Spleen (tissue), 11 donors: Measurements from ENCODE around the gene TADA1. TPM values are rescaled to one million over a fixed set of nuclear protein-coding genes. Genes with fewer than 3 reads are reported as not detected.
"Not testable (repeated sequence)": the region's sequence is repeated elsewhere in the genome, so short reads cannot be mapped to it uniquely, and the experiment has no call there.

ENCODE experiments used
- DNase-seq: peaks from one replicate; pipeline ENCODE4 v3.0.0-alpha.2; 2020
- H3K27ac ChIP-seq, 8 donors: fragments of 200-600 bp; sonication (generic) in 7 of 8; 1 replicate in 4 of 8; 2 replicates in 4 of 8; pipeline versions ENCODE4 v1.5.0 to v1.8.0; 2016 to 2021; ENCODE audit warnings: inconsistent platforms in 4 of 8, mild to moderate bottlenecking in 4 of 8, moderate library complexity in 1 of 8
- H3K27me3 ChIP-seq, 7 donors: fragments of 200-600 bp; sonication (generic) in 6 of 7; replicated peaks in 1 of 7; 1 replicate in 4 of 7; 2 replicates in 3 of 7; pipeline versions ENCODE4 v1.5.0 to v1.8.0; 2016 to 2021; ENCODE audit warnings: inconsistent platforms in 3 of 7, mild to moderate bottlenecking in 1 of 7
- H3K36me3 ChIP-seq, 6 donors: fragments of 200-600 bp; sonication (generic) in 5 of 6; 1 replicate in 4 of 6; 2 replicates in 2 of 6; pipeline versions ENCODE4 v1.5.0 to v1.8.0; 2016 to 2021; ENCODE audit warnings: inconsistent platforms in 2 of 6
- H3K4me1 ChIP-seq, 6 donors: fragments of 200-600 bp; sonication (generic) in 5 of 6; 1 replicate in 3 of 6; 2 replicates in 3 of 6; pipeline versions ENCODE4 v1.5.0 to v1.8.0; 2016 to 2021; ENCODE audit warnings: inconsistent platforms in 3 of 6
- H3K4me3 ChIP-seq, 8 donors: fragments of 200-600 bp; sonication (generic) in 7 of 8; 1 replicate in 4 of 8; 2 replicates in 4 of 8; pipeline versions ENCODE4 v1.5.0 to v1.8.0; 2016 to 2021; ENCODE audit warnings: inconsistent platforms in 4 of 8, mild to moderate bottlenecking in 4 of 8, moderate library complexity in 2 of 8
- H3K9me3 ChIP-seq, 8 donors: fragments of 200-600 bp; sonication (generic) in 7 of 8; 1 replicate in 4 of 8; 2 replicates in 4 of 8; pipeline versions ENCODE4 v1.5.0 to v1.8.0; 2016 to 2021; ENCODE audit warnings: inconsistent platforms in 4 of 8
- POLR2A ChIP-seq, 3 donors: fragments of 450-650 bp; IDR thresholded peaks; one replicate each; pipeline ENCODE4 v1.5.1; 2017; ENCODE audit warnings: antibody characterized with exemption in 3 of 3, mild to moderate bottlenecking in 1 of 3
- POLR2AphosphoS5 ChIP-seq, 3 donors: sonication (generic); formaldehyde crosslinking; IDR thresholded peaks; one replicate each; pipeline ENCODE4 v1.5.1; 2017; ENCODE audit warnings: antibody characterized with exemption in 3 of 3
- WGBS, 5 donors: extraction: QIAGEN DNeasy Blood & Tissue Kit in 3 of 5; methylation state at CpG; one replicate each; pipeline versions ENCODE4 v1.1.5 to v1.1.7; 2013 to 2018; 5-methylcytosine and 5-hydroxymethylcytosine counted together
- intact Hi-C: fragments of 100-400 bp; cut with DNase I; formaldehyde crosslinking; loops from one replicate; pipeline ENCODE4 v1.15.0; 2023; ENCODE audit warnings: low total_unique reads
- polyA plus RNA-seq, 3 donors: library from polyadenylated mRNA; stranded (reverse); fragments of 200-250 nt; gene quantifications; one replicate each; pipeline ENCODE4 v1.2.1, GENCODE V29; 2013
- total RNA-seq, 7 donors: library from RNA; depleted of rRNA in 3 of 7; stranded (reverse); fragments of >200 nt in 3 of 7; fragmentation: NEBNext Ultra II Directional in 4 of 7; extraction: Animal tissue kit (Norgen Biotek cat#: 25700) in 4 of 7; gene quantifications; one replicate each; pipeline versions ENCODE4 v1.1.0 to v1.2.1, GENCODE V29; 2016 to 2021
- TF ChIP-seq, protein P1 (sequence below), 11 experiments: fragments of 200-600 bp in 7 of 11; fragments of 450-650 bp in 4 of 11; sonication (generic) in 4 of 11; IDR thresholded peaks in 8 of 11; conservative IDR thresholded peaks in 3 of 11; 1 replicate in 7 of 11; 2 replicates in 4 of 11; pipeline versions ENCODE4 v1.4.0 to v1.8.0; 2016 to 2021; ENCODE audit warnings: antibody characterized with exemption in 11 of 11, inconsistent platforms in 4 of 11, mild to moderate bottlenecking in 1 of 11
- donor health status: healthy with polysubstance abuse.
- donor health status: DM: no; HTN: no; CAD: no; lungs with moderate emphysema.
- donor health status: DM: no; HTN: no; CAD: no.
- donor health status: Bipolar disorder and iron deficiency.
- donor health status: healthy.
- donor health status: DM: no; HTN: no; CAD: no.
- donor health status: DM: yes; HTN: yes; CAD: no.

TADA1 gene
- total and polyA plus RNA-seq, 10 donors, result 8.6 to 15.7 (median 10.2) TPM

DNA sequence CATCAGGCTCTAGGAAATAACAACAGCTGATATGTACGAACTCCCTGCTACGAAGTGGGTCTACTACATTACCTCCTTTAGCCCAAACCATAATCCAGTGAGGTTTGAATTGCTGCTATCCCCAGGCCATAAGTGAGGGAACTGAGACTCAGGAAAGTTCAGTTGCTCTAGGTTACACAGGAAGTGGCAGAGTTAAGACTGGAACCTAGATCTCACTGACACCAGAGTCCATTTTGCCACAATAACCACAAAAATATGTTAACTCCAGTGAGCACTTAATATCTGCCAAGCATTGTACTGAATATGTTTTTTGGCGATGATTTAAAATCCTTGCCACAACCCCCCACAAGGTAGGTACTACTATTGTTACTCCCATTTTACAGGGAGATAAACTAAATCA lies 8.9 kb upstream of the TADA1 start:
- Histone ChIP-seq H3K27me3 (peaks cover 0 to 31% (median 25%) of the 10 kb centered on the region in 7 donors), H3K4me1 (peaks cover 0 to 15% (median 9%) of the 10 kb centered on the region in 6 donors), H3K4me3 (no peak overlapping the region), H3K36me3 (no peaks in the 10 kb centered on the region), H3K9me3 (no peaks in the 10 kb centered on the region), H3K27ac (no peak overlapping the region)
- no peak for DNase-seq
- 76 to 87% (median 83%) methylated on average over 3 of the region's 3 CpGs for WGBS, 5 donors
- no peak for TF ChIP-seq POLR2AphosphoS5 (IDR thresholded peaks at IDR 0.05)
- TF ChIP-seq POLR2A (IDR thresholded peaks at IDR 0.05), result no peak
- TF ChIP-seq, protein P1, sequence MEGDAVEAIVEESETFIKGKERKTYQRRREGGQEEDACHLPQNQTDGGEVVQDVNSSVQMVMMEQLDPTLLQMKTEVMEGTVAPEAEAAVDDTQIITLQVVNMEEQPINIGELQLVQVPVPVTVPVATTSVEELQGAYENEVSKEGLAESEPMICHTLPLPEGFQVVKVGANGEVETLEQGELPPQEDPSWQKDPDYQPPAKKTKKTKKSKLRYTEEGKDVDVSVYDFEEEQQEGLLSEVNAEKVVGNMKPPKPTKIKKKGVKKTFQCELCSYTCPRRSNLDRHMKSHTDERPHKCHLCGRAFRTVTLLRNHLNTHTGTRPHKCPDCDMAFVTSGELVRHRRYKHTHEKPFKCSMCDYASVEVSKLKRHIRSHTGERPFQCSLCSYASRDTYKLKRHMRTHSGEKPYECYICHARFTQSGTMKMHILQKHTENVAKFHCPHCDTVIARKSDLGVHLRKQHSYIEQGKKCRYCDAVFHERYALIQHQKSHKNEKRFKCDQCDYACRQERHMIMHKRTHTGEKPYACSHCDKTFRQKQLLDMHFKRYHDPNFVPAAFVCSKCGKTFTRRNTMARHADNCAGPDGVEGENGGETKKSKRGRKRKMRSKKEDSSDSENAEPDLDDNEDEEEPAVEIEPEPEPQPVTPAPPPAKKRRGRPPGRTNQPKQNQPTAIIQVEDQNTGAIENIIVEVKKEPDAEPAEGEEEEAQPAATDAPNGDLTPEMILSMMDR (IDR thresholded peaks at IDR 0.05 in 8 of 11, conservative IDR thresholded peaks at IDR 0.05 in 3 of 11), result no peak
- intact Hi-C loops, result no loop called here

DNA sequence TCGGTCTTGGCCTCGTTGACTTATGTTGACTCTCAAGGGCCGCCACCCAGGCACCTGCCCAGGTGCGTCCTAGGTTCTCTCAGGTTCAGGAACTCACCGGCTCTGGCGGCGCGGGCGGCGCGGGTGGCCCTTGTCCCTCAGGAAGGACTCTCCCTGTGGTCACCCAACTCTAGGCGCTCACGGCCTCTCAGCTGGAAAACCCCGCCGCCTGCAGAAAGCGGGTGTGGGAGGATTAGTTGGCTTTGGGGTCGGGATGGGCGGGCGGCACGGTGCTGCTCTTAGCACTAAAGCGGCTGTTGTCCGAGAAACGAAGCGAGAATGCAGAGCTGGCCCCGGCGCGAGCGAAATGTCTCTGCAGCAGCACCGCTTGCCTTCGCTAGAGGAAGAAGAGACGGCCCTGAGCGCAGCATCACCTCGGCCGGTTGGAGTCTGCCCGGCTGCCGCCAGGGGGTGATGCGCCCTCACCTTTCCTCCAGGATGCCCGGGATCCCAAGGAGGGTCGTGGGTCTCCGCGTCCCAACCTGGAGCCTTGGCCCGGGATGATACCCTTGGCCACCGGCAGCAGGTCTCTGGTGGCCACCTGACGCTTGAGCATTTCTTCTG lies 8.1 kb upstream of the TADA1 start:
- peak overlapping the region in 3 of 8 donors; percentile 6 to 53 (median 12) for H3K4me3 ChIP-seq
- H3K27ac ChIP-seq, result no peak overlapping the region
- H3K9me3 ChIP-seq, result no peaks in the 10 kb centered on the region
- intact Hi-C loops, result no loop called here
- H3K4me1 ChIP-seq, result peaks cover 0 to 15% (median 9%) of the 10 kb centered on the region in 6 donors
- peak; percentile 81 for DNase-seq
- H3K27me3 ChIP-seq, result peaks cover 0 to 31% (median 25%) of the 10 kb centered on the region in 7 donors
- no peak for TF ChIP-seq POLR2AphosphoS5 (IDR thresholded peaks at IDR 0.05)
- TF ChIP-seq POLR2A (IDR thresholded peaks at IDR 0.05), result no peak
- TF ChIP-seq, protein P1 (IDR thresholded peaks at IDR 0.05 in 8 of 11, conservative IDR thresholded peaks at IDR 0.05 in 3 of 11), result peak in 9 of 11 experiments; percentile 23 to 71 (median 58)
- no peaks in the 10 kb centered on the region for H3K36me3 ChIP-seq
- 11 to 36% (median 19%) methylated on average over 17 to 44 of the region's 44 CpGs for WGBS, 5 donors

DNA sequence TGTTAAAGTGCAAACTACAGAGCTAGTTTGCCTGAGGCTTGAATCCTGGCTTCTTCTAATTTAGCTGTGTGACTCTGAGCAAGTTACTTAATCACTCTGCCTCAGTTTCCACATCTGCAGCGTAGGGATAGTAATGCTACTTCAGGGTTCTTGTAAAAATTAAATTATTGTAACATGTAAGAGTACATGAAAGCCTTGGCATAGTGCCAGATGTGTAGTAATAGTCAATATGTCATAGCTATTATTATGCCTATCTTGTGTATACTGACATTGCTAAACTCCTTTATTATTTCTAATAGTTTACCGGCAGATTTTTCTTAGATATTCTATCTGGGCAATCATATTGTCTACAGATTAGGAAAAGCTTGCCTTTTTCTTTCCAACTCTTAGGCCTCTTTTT lies 6.8 kb upstream of the TADA1 start:
- H3K4me1 ChIP-seq, result peaks cover 0 to 15% (median 9%) of the 10 kb centered on the region in 6 donors
- H3K27me3 ChIP-seq, result peaks cover 0 to 31% (median 25%) of the 10 kb centered on the region in 7 donors
- no peaks in the 10 kb centered on the region for H3K36me3 ChIP-seq
- TF ChIP-seq POLR2AphosphoS5 (IDR thresholded peaks at IDR 0.05), result no peak
- TF ChIP-seq, protein P1 (IDR thresholded peaks at IDR 0.05 in 8 of 11, conservative IDR thresholded peaks at IDR 0.05 in 3 of 11), result no peak
- TF ChIP-seq POLR2A (IDR thresholded peaks at IDR 0.05), result no peak
- DNase-seq, result no peak
- H3K4me3 ChIP-seq, result no peak overlapping the region
- WGBS, 5 donors, result 31 to 88% (median 38%) methylated on average over 2 of the region's 2 CpGs
- no peak overlapping the region for H3K27ac ChIP-seq
- peaks cover 0 to 3% (median 0%) of the 10 kb centered on the region in 8 donors for H3K9me3 ChIP-seq
- intact Hi-C loops, result no loop called here

GRCh38 chr1:166878173-166878917 lies 2.3 kb upstream of the TADA1 start:
- peaks cover 0 to 13% (median 4%) of the 10 kb centered on the region in 7 donors for H3K27me3 ChIP-seq
- H3K27ac ChIP-seq, intact Hi-C loops, H3K4me3 ChIP-seq, H3K9me3 ChIP-seq, DNase-seq, H3K36me3 ChIP-seq: not testable (repeated sequence)
- peaks cover 11 to 34% (median 29%) of the 10 kb centered on the region in 6 donors for H3K4me1 ChIP-seq
- 93 to 97% (median 96%) methylated on average over 15 to 21 of the region's 21 CpGs for WGBS, 5 donors
